HCT116 (cell line): ENCODE measurements around the gene JAK1. TPM values are rescaled to one million over a fixed set of nuclear protein-coding genes. Genes with fewer than 3 reads are reported as not detected.

Experiments
- ATAC-seq: fragments of 200-7000 bp; cut with Tn5 transposase; 2 replicates; pipeline ENCODE4 v1.9.1; 2020; ENCODE audit warnings: mild to moderate bottlenecking, moderate library complexity
- BruUV-seq: library from RNA; stranded (reverse); fragments of 400-500 nt; replicated peaks from 2 replicates; lab custom pipeline; 2021; lab: Mats Ljungman, UMichigan
- CTCF ChIA-PET: fragments of 300-600 bp; sonication (Branson Sonifier 250); formaldehyde crosslinking; loops from one replicate; lab custom pipeline; 2021; ENCODE audit warnings: antibody characterized with exemption; lab: Charles Lee
- POLR2A ChIA-PET: fragments of 300-600, 350-600 bp; sonication (Branson Sonifier 250); formaldehyde crosslinking; loops from one replicate; lab custom pipeline; 2021; ENCODE audit warnings: antibody characterized with exemption; lab: Charles Lee
- RAD21 ChIA-PET, 2 experiments: fragments of 300-600 bp; sonication (Branson Sonifier 250); formaldehyde crosslinking; loops; one replicate each; lab custom pipeline; 2023; ENCODE audit warnings: low total read pairs in 2 of 2; ENCODE audit not compliant: uncharacterized antibody in 2 of 2, unreplicated experiment in 2 of 2, low non-redundant PET in 1 of 2; lab: Charles Lee
- DNase-seq: peaks from one replicate; pipeline ENCODE4 v3.0.0-alpha.2; 2010; ENCODE audit warnings: low read depth, low spot score
- H2AFZ ChIP-seq: fragments of 200-600 bp; shearing (Covaris generic), sonication (generic); 2 replicates; pipeline ENCODE4 v1.6.1; 2017; ENCODE audit warnings: low read depth, mixed run types, mixed read lengths, antibody characterized with exemption, low read length; ENCODE audit not compliant: poor library complexity, severe bottlenecking
- H3K27ac ChIP-seq: 2 replicates; pipeline ENCODE4 v1.5.1; 2012; ENCODE audit warnings: low read depth, low read length
- H3K27me3 ChIP-seq: fragments of 200-600 bp; sonication (generic); 2 replicates; pipeline ENCODE4 v1.6.1; 2016; ENCODE audit warnings: mixed run types, low read length, mixed read lengths; ENCODE audit not compliant: insufficient read depth
- H3K36me3 ChIP-seq, 2 experiments: fragments of 200-500 bp in 1 of 2; fragments of 200-600 bp in 1 of 2; sonication (Bioruptor generic) in 1 of 2; sonication (generic) in 1 of 2; 2 replicates each; pipeline versions ENCODE4 v1.5.1 to v1.6.1; 2014 to 2016; ENCODE audit warnings: low read length in 2 of 2, inconsistent platforms in 1 of 2, mixed read lengths in 1 of 2, mixed run types in 1 of 2; ENCODE audit not compliant: insufficient read depth in 2 of 2, control insufficient read depth in 1 of 2
- H3K4me1 ChIP-seq, 2 experiments: fragments of 200-600 bp in 1 of 2; sonication (generic) in 1 of 2; 2 replicates each; pipeline versions ENCODE4 v1.5.1 to v1.6.1; 2012 to 2017; ENCODE audit warnings: low read length in 2 of 2, inconsistent platforms in 1 of 2, mild to moderate bottlenecking in 1 of 2, mixed read lengths in 1 of 2, mixed run types in 1 of 2, moderate library complexity in 1 of 2; ENCODE audit not compliant: insufficient read depth in 2 of 2, control insufficient read depth in 1 of 2
- H3K4me2 ChIP-seq: fragments of 200-600 bp; sonication (generic); 2 replicates; pipeline ENCODE4 v1.6.1; 2017; ENCODE audit warnings: mixed run types, low read length, mixed read lengths
- H3K4me3 ChIP-seq, 2 experiments: fragments of 200-600 bp in 1 of 2; sonication (generic) in 1 of 2; replicated peaks in 1 of 2; 2 replicates each; pipeline ENCODE4 v1.5.1; 2011 to 2016; ENCODE audit warnings: low read length in 2 of 2, control low read depth in 1 of 2, low read depth in 1 of 2, mild to moderate bottlenecking in 1 of 2, mixed read lengths in 1 of 2, mixed run types in 1 of 2
- H3K79me2 ChIP-seq: fragments of 200-600 bp; sonication (generic); 2 replicates; pipeline ENCODE4 v1.6.1; 2017; ENCODE audit warnings: mild to moderate bottlenecking, mixed run types, low read length, moderate library complexity, mixed read lengths; ENCODE audit not compliant: insufficient read depth
- H3K9ac ChIP-seq: fragments of 200-600 bp; sonication (generic); 2 replicates; pipeline ENCODE4 v1.6.1; 2016; ENCODE audit warnings: low read length, mixed read lengths
- H3K9me2 ChIP-seq: fragments of 200-600 bp; sonication (generic), shearing (Covaris generic); 2 replicates; pipeline ENCODE4 v1.6.1; 2017; ENCODE audit warnings: mixed run types, mild to moderate bottlenecking, moderate library complexity; ENCODE audit not compliant: insufficient read depth
- H3K9me3 ChIP-seq, 2 experiments: fragments of 200-500 bp in 1 of 2; fragments of 200-600 bp in 1 of 2; sonication (Bioruptor generic) in 1 of 2; sonication (generic) in 1 of 2; 2 replicates each; pipeline ENCODE4 v1.6.1; 2014 to 2017; ENCODE audit warnings: low read length in 2 of 2, mixed read lengths in 2 of 2, inconsistent platforms in 1 of 2, low read depth in 1 of 2, mild to moderate bottlenecking in 1 of 2, mixed run types in 1 of 2, moderate library complexity in 1 of 2; ENCODE audit not compliant: control insufficient read depth in 1 of 2, insufficient read depth in 1 of 2
- H4K20me1 ChIP-seq: fragments of 200-600 bp; sonication (generic), shearing (Covaris generic); 2 replicates; pipeline ENCODE4 v1.6.1; 2017; ENCODE audit warnings: mixed run types, mild to moderate bottlenecking, moderate library complexity; ENCODE audit not compliant: insufficient read depth
- EGR1 ChIP-seq: IDR thresholded peaks from 2 replicates; pipeline ENCODE4 v1.6.1; 2012; ENCODE audit warnings: low read depth
- EZH2phosphoT487 ChIP-seq: fragments of 200-600 bp; IDR thresholded peaks from 2 replicates; pipeline ENCODE4 v1.6.1; 2018; ENCODE audit warnings: antibody characterized with exemption, borderline replicate concordance
- JUND ChIP-seq: IDR thresholded peaks from 2 replicates; pipeline ENCODE4 v1.6.1; 2012
- SP1 ChIP-seq: IDR thresholded peaks from 2 replicates; pipeline ENCODE4 v1.6.1; 2012; ENCODE audit warnings: low read depth
- TCF7L2 ChIP-seq: IDR thresholded peaks from 2 replicates; pipeline ENCODE4 v1.7.0; 2011; ENCODE audit warnings: borderline replicate concordance, inconsistent platforms; ENCODE audit not compliant: insufficient read depth, insufficient read length; ENCODE audit errors: extremely low read depth
- ZNF274 ChIP-seq: fragments of 200-500 bp; sonication (Bioruptor generic); IDR thresholded peaks from 2 replicates; pipeline ENCODE4 v1.6.1; 2014; ENCODE audit warnings: mild to moderate bottlenecking, low read depth, low read length, inconsistent platforms
- intact Hi-C: fragments of 100-400 bp; cut with micrococcal nuclease; formaldehyde crosslinking; loops from 2 replicates; pipeline ENCODE4 v1.10.0; 2022
- total RNA-seq: library from RNA; stranded (reverse); gene quantifications from one replicate; pipeline ENCODE4 v1.2.1, GENCODE V29; 2021; ENCODE audit not compliant: unreplicated experiment
- TF ChIP-seq, protein P1 (sequence below): IDR thresholded peaks from 2 replicates; pipeline ENCODE4 v1.6.1; 2012
- TF ChIP-seq, protein P2 (sequence below): IDR thresholded peaks from 2 replicates; pipeline ENCODE4 v1.6.1; 2011; ENCODE audit warnings: mild to moderate bottlenecking, low read length, moderate library complexity; ENCODE audit not compliant: insufficient replicate concordance; ENCODE audit errors: extremely low read depth

JAK1 gene
- total RNA-seq, 1 experiment from 2014 or later = 53.2 TPM

DNA sequence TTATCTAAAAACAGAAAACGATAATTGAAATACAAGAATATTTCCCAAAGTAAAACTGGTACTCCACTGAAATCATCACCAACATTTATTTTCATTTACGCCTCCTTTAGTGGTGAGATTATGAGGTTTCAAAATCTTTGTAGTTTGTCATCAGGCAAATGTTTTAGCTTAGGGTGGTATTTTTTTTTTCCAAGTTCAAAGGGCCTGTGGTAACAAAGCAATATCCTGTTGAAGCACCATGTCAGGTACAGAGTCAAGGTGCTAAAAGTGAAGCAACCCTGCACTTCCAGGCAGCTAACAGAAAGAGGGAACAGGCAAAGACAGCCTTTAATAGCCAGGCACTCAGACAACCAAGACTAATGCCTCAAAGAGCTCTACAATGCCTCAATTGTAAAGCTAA, 89.2 kb downstream of the JAK1 start:
- no peaks in the 10 kb centered on the region for H3K9me2 ChIP-seq
- no peak overlapping the region for H2AFZ ChIP-seq
- H3K27me3 ChIP-seq = no peaks in the 10 kb centered on the region
- H3K4me1 ChIP-seq = no peaks in the 10 kb centered on the region
- no peak overlapping the region for H3K4me2 ChIP-seq
- TF ChIP-seq EGR1 (no peak), EZH2phosphoT487 (no peak), JUND (no peak), ZNF274 (no peak), TCF7L2 (no peak), SP1 (no peak)
- TF ChIP-seq, protein P1, sequence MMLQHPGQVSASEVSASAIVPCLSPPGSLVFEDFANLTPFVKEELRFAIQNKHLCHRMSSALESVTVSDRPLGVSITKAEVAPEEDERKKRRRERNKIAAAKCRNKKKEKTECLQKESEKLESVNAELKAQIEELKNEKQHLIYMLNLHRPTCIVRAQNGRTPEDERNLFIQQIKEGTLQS = no peak
- TF ChIP-seq, protein P2, sequence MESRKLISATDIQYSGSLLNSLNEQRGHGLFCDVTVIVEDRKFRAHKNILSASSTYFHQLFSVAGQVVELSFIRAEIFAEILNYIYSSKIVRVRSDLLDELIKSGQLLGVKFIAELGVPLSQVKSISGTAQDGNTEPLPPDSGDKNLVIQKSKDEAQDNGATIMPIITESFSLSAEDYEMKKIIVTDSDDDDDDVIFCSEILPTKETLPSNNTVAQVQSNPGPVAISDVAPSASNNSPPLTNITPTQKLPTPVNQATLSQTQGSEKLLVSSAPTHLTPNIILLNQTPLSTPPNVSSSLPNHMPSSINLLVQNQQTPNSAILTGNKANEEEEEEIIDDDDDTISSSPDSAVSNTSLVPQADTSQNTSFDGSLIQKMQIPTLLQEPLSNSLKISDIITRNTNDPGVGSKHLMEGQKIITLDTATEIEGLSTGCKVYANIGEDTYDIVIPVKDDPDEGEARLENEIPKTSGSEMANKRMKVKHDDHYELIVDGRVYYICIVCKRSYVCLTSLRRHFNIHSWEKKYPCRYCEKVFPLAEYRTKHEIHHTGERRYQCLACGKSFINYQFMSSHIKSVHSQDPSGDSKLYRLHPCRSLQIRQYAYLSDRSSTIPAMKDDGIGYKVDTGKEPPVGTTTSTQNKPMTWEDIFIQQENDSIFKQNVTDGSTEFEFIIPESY = no peak
- H3K9me3 ChIP-seq = no peaks in the 10 kb centered on the region
- no TSS peak for BruUV-seq
- H3K27ac ChIP-seq = no peak overlapping the region
- H3K79me2 ChIP-seq = no peaks in the 10 kb centered on the region
- H3K4me3 ChIP-seq = no peak overlapping the region
- RAD21 ChIA-PET = no interaction called here
- H3K36me3 ChIP-seq = no peaks in the 10 kb centered on the region
- CTCF ChIA-PET = no interaction called here
- POLR2A ChIA-PET = no interaction called here
- no peak for ATAC-seq
- no peak for DNase-seq
- intact Hi-C loops = no loop called here
- no peaks in the 10 kb centered on the region for H4K20me1 ChIP-seq
- H3K9ac ChIP-seq = no peak overlapping the region

DNA sequence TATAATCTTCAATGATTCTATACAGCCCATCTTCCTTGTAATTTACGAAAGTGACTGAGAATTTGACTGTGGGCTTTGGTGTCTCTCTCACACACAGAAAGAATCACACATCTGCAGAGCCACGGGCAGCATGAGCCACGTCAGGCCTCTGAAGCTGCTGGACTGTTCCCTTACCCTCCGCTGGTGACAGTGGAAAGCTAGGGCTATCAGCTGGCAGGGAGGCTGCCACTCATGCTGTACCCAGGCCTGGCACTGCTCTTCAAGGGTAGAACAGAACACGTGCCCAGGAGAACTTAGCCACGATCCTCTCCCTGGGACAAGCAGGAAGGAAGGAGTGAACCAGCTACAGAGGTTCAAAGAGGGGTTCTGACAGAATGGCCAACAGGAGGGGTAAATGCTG, 90.7 kb downstream of the JAK1 start:
- no peak for ATAC-seq
- H2AFZ ChIP-seq = no peak overlapping the region
- intact Hi-C loops = no loop called here
- no peak overlapping the region for H3K27ac ChIP-seq
- H3K79me2 ChIP-seq = no peaks in the 10 kb centered on the region
- no peaks in the 10 kb centered on the region for H3K9me3 ChIP-seq
- H3K4me2 ChIP-seq = no peak overlapping the region
- H4K20me1 ChIP-seq = no peaks in the 10 kb centered on the region
- ChIA-PET CTCF (no interaction called here), POLR2A (no interaction called here), RAD21 (no interaction called here)
- H3K4me3 ChIP-seq = no peak overlapping the region
- no TSS peak for BruUV-seq
- TF ChIP-seq, protein P2 = no peak
- TF ChIP-seq ZNF274 = no peak
- no peaks in the 10 kb centered on the region for H3K9me2 ChIP-seq
- DNase-seq = no peak
- no peaks in the 10 kb centered on the region for H3K36me3 ChIP-seq
- no peaks in the 10 kb centered on the region for H3K4me1 ChIP-seq
- H3K9ac ChIP-seq = no peak overlapping the region
- no peaks in the 10 kb centered on the region for H3K27me3 ChIP-seq
